IMR-90 (cell line): ENCODE measurements around the gene PPP1R9B. TPM values are rescaled to one million over a fixed set of nuclear protein-coding genes. Genes with fewer than 3 reads are reported as not detected.

Source experiments
- ATAC-seq: fragments of 200-7000 bp; cut with Tn5 transposase; 2 replicates; pipeline ENCODE4 v1.9.1; 2020; ENCODE audit warnings: low read depth, mild to moderate bottlenecking, moderate library complexity
- BruUV-seq: library from RNA; stranded (reverse); fragments of 400-500 nt; replicated peaks from 2 replicates; lab custom pipeline; 2021; lab: Mats Ljungman, UMichigan
- CTCF ChIA-PET: fragments of 300-600 bp; formaldehyde crosslinking; extraction: SDS; loops from one replicate; lab custom pipeline; 2021; ENCODE audit warnings: antibody characterized with exemption; lab: Yijun Ruan, JAX
- POLR2A ChIA-PET: fragments of 300-600 bp; sonication (Branson Sonifier 250); formaldehyde crosslinking; loops from one replicate; lab custom pipeline; 2022; ENCODE audit warnings: antibody characterized with exemption; ENCODE audit not compliant: unreplicated experiment; lab: Charles Lee
- DNase-seq: peaks from one replicate; pipeline ENCODE4 v3.0.0; 2013
- H2AFZ ChIP-seq: replicated peaks from 2 replicates; pipeline ENCODE3; 2013; ENCODE audit warnings: low read length, mild to moderate bottlenecking; ENCODE audit not compliant: poor library complexity
- H2AK5ac ChIP-seq: 2 replicates; pipeline ENCODE4 v1.6.1; 2013; ENCODE audit warnings: low read depth, low read length, inconsistent platforms
- H2AK9ac ChIP-seq: replicated peaks from 2 replicates; pipeline ENCODE3; 2013; ENCODE audit warnings: mild to moderate bottlenecking, low read depth, low read length, moderate library complexity; ENCODE audit not compliant: poor library complexity
- H2BK120ac ChIP-seq: 2 replicates; pipeline ENCODE4 v1.6.1; 2013; ENCODE audit warnings: low read depth, low read length, inconsistent platforms
- H2BK15ac ChIP-seq: 3 replicates; pipeline ENCODE4 v1.6.1; 2013; ENCODE audit warnings: low read depth, low read length, inconsistent platforms
- H2BK20ac ChIP-seq: 2 replicates; pipeline ENCODE4 v1.6.1; 2013; ENCODE audit warnings: low read depth, mild to moderate bottlenecking, inconsistent platforms, low read length, moderate library complexity
- H2BK5ac ChIP-seq: 2 replicates; pipeline ENCODE4 v1.6.1; 2013; ENCODE audit warnings: mild to moderate bottlenecking, low read depth, low read length, inconsistent platforms; ENCODE audit not compliant: poor library complexity, severe bottlenecking
- H3K14ac ChIP-seq: replicated peaks from 2 replicates; pipeline ENCODE4 v1.6.1; 2013; ENCODE audit warnings: low read depth, low read length, inconsistent platforms
- H3K18ac ChIP-seq: 2 replicates; pipeline ENCODE4 v1.6.1; 2013; ENCODE audit warnings: low read depth, low read length, control low read depth
- H3K23ac ChIP-seq: 2 replicates; pipeline ENCODE4 v1.6.1; 2013; ENCODE audit warnings: low read depth, low read length, inconsistent platforms
- H3K27ac ChIP-seq: 2 replicates; pipeline ENCODE4 v1.5.1; 2013; ENCODE audit warnings: mild to moderate bottlenecking, control low read depth, low read length; ENCODE audit not compliant: insufficient read depth
- H3K27me3 ChIP-seq: 2 replicates; pipeline ENCODE4 v1.6.1; 2013; ENCODE audit warnings: low read length; ENCODE audit not compliant: control insufficient read depth, insufficient read depth
- H3K36me3 ChIP-seq: 2 replicates; pipeline ENCODE4 v1.6.1; 2013; ENCODE audit warnings: low read length, mixed read lengths; ENCODE audit not compliant: control insufficient read depth, insufficient read depth
- H3K4ac ChIP-seq: 2 replicates; pipeline ENCODE4 v1.6.1; 2013; ENCODE audit warnings: low read depth, low read length, inconsistent platforms
- H3K4me1 ChIP-seq: 2 replicates; pipeline ENCODE4 v1.6.1; 2013; ENCODE audit warnings: low read length, mixed read lengths; ENCODE audit not compliant: control insufficient read depth, insufficient read depth
- H3K4me2 ChIP-seq: 2 replicates; pipeline ENCODE4 v1.6.1; 2013; ENCODE audit warnings: low read depth, mild to moderate bottlenecking, control low read depth, low read length, moderate library complexity
- H3K4me3 ChIP-seq: 2 replicates; pipeline ENCODE4 v1.5.1; 2013; ENCODE audit warnings: low read depth, mild to moderate bottlenecking, control low read depth, low read length, moderate library complexity; ENCODE audit not compliant: insufficient read depth
- H3K56ac ChIP-seq: 2 replicates; pipeline ENCODE4 v1.6.1; 2013; ENCODE audit warnings: low read length, inconsistent platforms; ENCODE audit not compliant: insufficient read depth; ENCODE audit errors: extremely low read depth
- H3K79me1 ChIP-seq, 2 experiments: 2 replicates each; pipeline ENCODE4 v1.6.1; 2013; ENCODE audit warnings: low read length in 2 of 2, inconsistent platforms in 1 of 2, low read depth in 1 of 2
- H3K9ac ChIP-seq: 2 replicates; pipeline ENCODE4 v1.6.1; 2013; ENCODE audit warnings: low read depth, low read length, control low read depth
- H3K9me1 ChIP-seq: 2 replicates; pipeline ENCODE4 v1.6.1; 2013; ENCODE audit warnings: low read length, inconsistent platforms; ENCODE audit not compliant: insufficient read depth
- H3K9me3 ChIP-seq: 2 replicates; pipeline ENCODE4 v1.6.1; 2013; ENCODE audit warnings: low read length; ENCODE audit not compliant: control insufficient read depth, insufficient read depth
- H4K20me1 ChIP-seq: 2 replicates; pipeline ENCODE4 v1.6.1; 2013; ENCODE audit warnings: low read length, inconsistent platforms; ENCODE audit not compliant: insufficient read depth
- H4K5ac ChIP-seq: 2 replicates; pipeline ENCODE4 v1.6.1; 2013; ENCODE audit warnings: mild to moderate bottlenecking, low read depth, low read length, control low read depth
- H4K8ac ChIP-seq, 2 experiments: 2 replicates each; pipeline ENCODE4 v1.6.1; 2013; ENCODE audit warnings: low read depth in 2 of 2, low read length in 2 of 2, control low read depth in 1 of 2, inconsistent platforms in 1 of 2
- H4K91ac ChIP-seq: 2 replicates; pipeline ENCODE4 v1.6.1; 2013; ENCODE audit warnings: low read depth, low read length, inconsistent platforms; ENCODE audit not compliant: insufficient read depth
- BHLHE40 ChIP-seq: fragments of 150-350 bp; IDR thresholded peaks from 2 replicates; pipeline ENCODE4 v1.6.1; 2016; ENCODE audit warnings: mild to moderate bottlenecking, low read depth, low read length
- CEBPB ChIP-seq: IDR thresholded peaks from 2 replicates; pipeline ENCODE4 v1.6.1; 2012; ENCODE audit warnings: low read depth, low read length, improper control_type of control experiment
- CHD1 ChIP-seq: IDR thresholded peaks from 2 replicates; pipeline ENCODE4 v1.6.1; 2012; ENCODE audit warnings: low read depth, low read length, improper control_type of control experiment
- ELK1 ChIP-seq: fragments of 150-350 bp; IDR thresholded peaks from 2 replicates; pipeline ENCODE4 v1.6.1; 2016; ENCODE audit warnings: low read depth, mild to moderate bottlenecking, low read length, moderate library complexity, borderline replicate concordance
- FOS ChIP-seq: fragments of 150-350 bp; IDR thresholded peaks from 2 replicates; pipeline ENCODE4 v1.6.1; 2016; ENCODE audit warnings: low read depth, low read length
- MAFK ChIP-seq: IDR thresholded peaks from 2 replicates; pipeline ENCODE4 v1.6.1; 2012; ENCODE audit warnings: low read depth, low read length, improper control_type of control experiment
- MAZ ChIP-seq: IDR thresholded peaks from 2 replicates; pipeline ENCODE4 v1.6.1; 2012; ENCODE audit warnings: low read depth, mild to moderate bottlenecking, low read length, improper control_type of control experiment, moderate library complexity, borderline replicate concordance
- MXI1 ChIP-seq: IDR thresholded peaks from 2 replicates; pipeline ENCODE4 v1.6.1; 2012; ENCODE audit warnings: low read depth, mild to moderate bottlenecking, low read length, moderate library complexity, borderline replicate concordance
- NFE2L2 ChIP-seq: fragments of 150-350 bp; IDR thresholded peaks from 2 replicates; pipeline ENCODE4 v1.6.1; 2016; ENCODE audit warnings: low read depth, mild to moderate bottlenecking, low read length
- POLR2A ChIP-seq: IDR thresholded peaks from 2 replicates; pipeline ENCODE4 v1.6.1; 2012; ENCODE audit warnings: mild to moderate bottlenecking, low read depth, low read length
- RAD21 ChIP-seq: IDR thresholded peaks from 2 replicates; pipeline ENCODE4 v1.6.1; 2012; ENCODE audit warnings: low read length, improper control_type of control experiment
- RCOR1 ChIP-seq: IDR thresholded peaks from 2 replicates; pipeline ENCODE4 v1.6.1; 2012; ENCODE audit warnings: mild to moderate bottlenecking, low read length, improper control_type of control experiment; ENCODE audit not compliant: insufficient replicate concordance
- SMC3 ChIP-seq: fragments of 150-350 bp; IDR thresholded peaks from 2 replicates; pipeline ENCODE4 v1.6.1; 2016; ENCODE audit warnings: low read depth, mild to moderate bottlenecking, antibody characterized with exemption, low read length, moderate library complexity
- WGBS, 2 experiments: methylation state at CpG; one replicate each; pipeline versions ENCODE4 v1.1.5 to v1.1.7; 2013; ENCODE audit warnings: missing lambda C conversion rate in 2 of 2; ENCODE audit not compliant: insufficient read length in 1 of 2; ENCODE audit errors: extremely low coverage in 2 of 2; 5-methylcytosine and 5-hydroxymethylcytosine counted together
- dilution Hi-C: fragments of 300-500 bp; cut with HindIII; formaldehyde crosslinking; loops from one replicate; pipeline ENCODE4 v1.14.3; 2018; ENCODE audit warnings: low sequenced_read_pairs; ENCODE audit not compliant: unreplicated experiment
- in situ Hi-C: fragments of 300-500 bp; cut with MboI; formaldehyde crosslinking; loops from 3 replicates; pipeline ENCODE4 v1.14.3; 2019; ENCODE audit warnings: low sequenced_read_pairs, inconsistent platforms, mixed read lengths
- intact Hi-C: fragments of 100-400 bp; cut with micrococcal nuclease; formaldehyde crosslinking; loops from 2 replicates; pipeline ENCODE4 v1.10.0; 2022
- polyA plus RNA-seq, 3 experiments: library from polyadenylated mRNA; depleted of rRNA; stranded (reverse); fragments of >200 nt; gene quantifications; 2 replicates each; pipeline ENCODE4 v1.2.3, GENCODE V29; 2012; ENCODE audit warnings: low replicate concordance in 1 of 3
- total RNA-seq: library from RNA; depleted of rRNA; stranded (reverse); fragments of >200 nt; gene quantifications from 2 replicates; pipeline ENCODE4 v1.2.3, GENCODE V29; 2012
- TF ChIP-seq, protein P1 (sequence below): fragments of 150-350 bp; IDR thresholded peaks from 2 replicates; pipeline ENCODE4 v1.6.1; 2017; ENCODE audit warnings: mild to moderate bottlenecking, antibody characterized with exemption, low read length, low read depth

The PPP1R9B gene
- total and polyA plus RNA-seq, 2 of the 4 experiments (the other 2 are of a cell fraction), result 23.0 to 28.0 TPM

GRCh38 chr17:50117202-50118051 lies 33.0 kb downstream of the PPP1R9B start:
- Histone ChIP-seq H4K20me1 (no peaks in the 10 kb centered on the region), H3K27ac (no peak overlapping the region), H3K9ac (no peak overlapping the region), H3K4ac (no peak overlapping the region), H3K4me3 (no peak overlapping the region), H2AK5ac (no peak overlapping the region), H2BK15ac (no peak overlapping the region), H4K5ac (no peak overlapping the region), H4K8ac (no peak overlapping the region; a peak in 1 of 4 replicates), H3K14ac (no peak overlapping the region), H4K91ac (no peak overlapping the region), H2AFZ (peak overlapping the region; percentile 73), H3K56ac (no peak overlapping the region), H2BK20ac (no peak overlapping the region), H2AK9ac (peak overlapping the region; percentile 18), H3K4me2 (no peak overlapping the region), H3K27me3 (no peaks in the 10 kb centered on the region), H3K4me1 (no peaks in the 10 kb centered on the region), H2BK5ac (no peak overlapping the region), H3K79me1 (no peaks in the 10 kb centered on the region), H3K23ac (no peak overlapping the region; the same call in 1 of the 2 replicates), H3K9me3 (no peaks in the 10 kb centered on the region), H3K9me1 (peaks cover 3% of the 10 kb centered on the region; the same call in 1 of the 2 replicates), H3K36me3 (peaks cover 15% of the 10 kb centered on the region; the same call in 1 of the 2 replicates), H2BK120ac (no peak overlapping the region), H3K18ac (no peak overlapping the region)
- in situ Hi-C loops (no loop called here), dilution Hi-C loops (no loop called here), intact Hi-C loops (no loop called here)
- ChIA-PET POLR2A (interaction anchor here (0.9 kb wide), 1 partner anchor 9 kb away, joined by 4 read pairs; no protein-coding TSS in a partner anchor), CTCF (interaction anchor here (1.1 kb wide), 1 partner anchor 10 kb away, joined by 3 read pairs; no protein-coding TSS in a partner anchor)
- BruUV-seq, result no TSS peak
- ATAC-seq, result peak; percentile 61
- peak; percentile 35 for DNase-seq
- WGBS, 2 experiments, result 12% methylated on average over 16 of the region's 64 CpGs; no CpG with 5 or more reads in 1 of the 2 experiments
- 0 out of 2 replicates have a peak, but pooled peaks have one; percentile 26 for TF ChIP-seq MAZ
- no peak for TF ChIP-seq CEBPB
- TF ChIP-seq RCOR1, result no peak
- TF ChIP-seq FOS, result no peak
- TF ChIP-seq ELK1, result no peak
- peak; percentile 33 for TF ChIP-seq SMC3
- no peak for TF ChIP-seq NFE2L2
- TF ChIP-seq RAD21, result peak; percentile 41
- no peak for TF ChIP-seq MXI1
- TF ChIP-seq MAFK, result no peak
- TF ChIP-seq POLR2A, result no peak
- no peak for TF ChIP-seq CHD1
- no peak for TF ChIP-seq BHLHE40
- TF ChIP-seq, protein P1, sequence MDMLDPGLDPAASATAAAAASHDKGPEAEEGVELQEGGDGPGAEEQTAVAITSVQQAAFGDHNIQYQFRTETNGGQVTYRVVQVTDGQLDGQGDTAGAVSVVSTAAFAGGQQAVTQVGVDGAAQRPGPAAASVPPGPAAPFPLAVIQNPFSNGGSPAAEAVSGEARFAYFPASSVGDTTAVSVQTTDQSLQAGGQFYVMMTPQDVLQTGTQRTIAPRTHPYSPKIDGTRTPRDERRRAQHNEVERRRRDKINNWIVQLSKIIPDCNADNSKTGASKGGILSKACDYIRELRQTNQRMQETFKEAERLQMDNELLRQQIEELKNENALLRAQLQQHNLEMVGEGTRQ, result no peak
